Loucy (cell line): ENCODE data around the gene SIAH1.
"Not testable (repeated sequence)": the region's sequence is repeated elsewhere in the genome, so short reads cannot be mapped to it uniquely, and the experiment has no call there.

Source experiments
- H2AFZ ChIP-seq: fragments of 200-600 bp; sonication (generic); 2 replicates; pipeline ENCODE4 v1.6.0; 2016; ENCODE audit warnings: antibody characterized with exemption, mild to moderate bottlenecking, low read length, moderate library complexity
- H3F3A ChIP-seq: fragments of 200-600 bp; 2 replicates; pipeline ENCODE4 v1.6.0; 2016; ENCODE audit warnings: antibody characterized with exemption, low read depth, mild to moderate bottlenecking
- H3K27me3 ChIP-seq: fragments of 200-600 bp; sonication (generic); 2 replicates; pipeline ENCODE4 v1.6.1; 2014; ENCODE audit warnings: low read length, mild to moderate bottlenecking; ENCODE audit not compliant: insufficient read depth, poor library complexity, severe bottlenecking
- H3K36me3 ChIP-seq: fragments of 200-600 bp; sonication (generic); 2 replicates; pipeline ENCODE4 v1.6.1; 2016; ENCODE audit warnings: low read length; ENCODE audit not compliant: insufficient read depth
- H3K4me1 ChIP-seq: fragments of 200-600 bp; sonication (generic); 2 replicates; pipeline ENCODE4 v1.5.1; 2014; ENCODE audit warnings: low read length, mild to moderate bottlenecking; ENCODE audit not compliant: insufficient read depth, poor library complexity, severe bottlenecking
- H3K4me2 ChIP-seq: fragments of 200-600 bp; sonication (generic); 2 replicates; pipeline ENCODE4 v1.6.0; 2014; ENCODE audit warnings: antibody characterized with exemption, low read length, low read depth, mild to moderate bottlenecking; ENCODE audit not compliant: poor library complexity, severe bottlenecking
- H3K4me3 ChIP-seq: fragments of 200-600 bp; sonication (generic); 2 replicates; pipeline ENCODE4 v1.5.1; 2014; ENCODE audit warnings: low read length, mild to moderate bottlenecking, mixed read lengths; ENCODE audit not compliant: poor library complexity, severe bottlenecking
- H3K79me2 ChIP-seq: fragments of 200-600 bp; sonication (generic); 2 replicates; pipeline ENCODE4 v1.6.1; 2014; ENCODE audit warnings: low read length; ENCODE audit not compliant: insufficient read depth
- H3K9ac ChIP-seq: fragments of 200-600 bp; sonication (generic); 2 replicates; pipeline ENCODE4 v1.6.0; 2014; ENCODE audit warnings: mild to moderate bottlenecking, low read depth, low read length, moderate library complexity; ENCODE audit not compliant: poor library complexity, severe bottlenecking
- H3K9me2 ChIP-seq: fragments of 200-600 bp; sonication (generic); replicated peaks from 2 replicates; pipeline ENCODE4 v1.6.1; 2016; ENCODE audit warnings: low read depth, low read length, mixed read lengths
- H3K9me3 ChIP-seq: fragments of 200-600 bp; sonication (generic); 2 replicates; pipeline ENCODE4 v1.6.1; 2014; ENCODE audit warnings: mild to moderate bottlenecking, antibody characterized with exemption, low read length, low read depth; ENCODE audit not compliant: insufficient read depth
- H4K20me1 ChIP-seq: fragments of 200-600 bp; sonication (generic); 2 replicates; pipeline ENCODE4 v1.6.0; 2014; ENCODE audit warnings: antibody characterized with exemption, low read length, mild to moderate bottlenecking; ENCODE audit not compliant: insufficient read depth, poor library complexity, severe bottlenecking
- CTCF ChIP-seq: fragments of 200-600 bp; sonication (generic); conservative IDR thresholded peaks from 2 replicates; pipeline ENCODE4 v1.5.1; 2014; ENCODE audit warnings: mild to moderate bottlenecking, antibody characterized with exemption, low read length
- EZH2phosphoT487 ChIP-seq: fragments of 200-600 bp; IDR thresholded peaks from 2 replicates; pipeline ENCODE4 v1.6.1; 2018; ENCODE audit warnings: antibody characterized with exemption, mild to moderate bottlenecking, moderate library complexity, borderline replicate concordance

The SIAH1 gene

GRCh38 chr16:48381201-48381600, 4.0 kb downstream of the SIAH1 start:
- Histone ChIP-seq H3K9me2 (no peaks in the 10 kb centered on the region), H3K9me3 (no peaks in the 10 kb centered on the region), H3K4me3 (peak overlapping the region; percentile 89), H4K20me1 (peaks cover 81% of the 10 kb centered on the region), H3K9ac (no peak overlapping the region), H3F3A (no peaks in the 10 kb centered on the region), H3K79me2 (peaks cover 87% of the 10 kb centered on the region), H3K27me3 (no peaks in the 10 kb centered on the region), H2AFZ (no peak overlapping the region), H3K36me3 (no peaks in the 10 kb centered on the region), H3K4me1 (peaks cover 57% of the 10 kb centered on the region), H3K4me2 (peak overlapping the region; percentile 80)
- TF ChIP-seq CTCF (no peak), EZH2phosphoT487 (no peak)

- H3F3A ChIP-seq, result no peaks in the 10 kb centered on the region
- peaks cover 98% of the 10 kb centered on the region for H4K20me1 ChIP-seq
- no peaks in the 10 kb centered on the region for H3K9me3 ChIP-seq
- H3K9ac ChIP-seq, result no peak overlapping the region
- H2AFZ ChIP-seq, result no peak overlapping the region
- no peak for TF ChIP-seq EZH2phosphoT487
- no peak for TF ChIP-seq CTCF
- H3K4me3 ChIP-seq, result peak overlapping the region; percentile 50
- H3K79me2 ChIP-seq, result peaks cover 98% of the 10 kb centered on the region
- H3K4me2 ChIP-seq, result peak overlapping the region; percentile 80
- no peaks in the 10 kb centered on the region for H3K27me3 ChIP-seq
- H3K4me1 ChIP-seq, result peaks cover 66% of the 10 kb centered on the region
- no peaks in the 10 kb centered on the region for H3K9me2 ChIP-seq
- no peaks in the 10 kb centered on the region for H3K36me3 ChIP-seq
Observed at GRCh38 chr16:48378836-48379235, 6.4 kb downstream of the SIAH1 start.

- peaks cover 62% of the 10 kb centered on the region for H3K4me1 ChIP-seq
- peaks cover 98% of the 10 kb centered on the region for H3K79me2 ChIP-seq
- H3K27me3 ChIP-seq, result no peaks in the 10 kb centered on the region
- no peaks in the 10 kb centered on the region for H3K9me2 ChIP-seq
- no peaks in the 10 kb centered on the region for H3K36me3 ChIP-seq
- H3K9me3 ChIP-seq, result no peaks in the 10 kb centered on the region
- H3K9ac ChIP-seq, result no peak overlapping the region
- TF ChIP-seq CTCF (no peak), EZH2phosphoT487 (no peak)
- H4K20me1 ChIP-seq, result peaks cover 98% of the 10 kb centered on the region
- peak overlapping the region; percentile 80 for H3K4me2 ChIP-seq
- H3F3A ChIP-seq, result no peaks in the 10 kb centered on the region
- peak overlapping the region; percentile 50 for H3K4me3 ChIP-seq
- no peak overlapping the region for H2AFZ ChIP-seq
Observed at GRCh38 chr16:48378276-48378675, 6.9 kb downstream of the SIAH1 start.

GRCh38 chr16:48377301-48377700, 7.9 kb downstream of the SIAH1 start:
- H3K9me3 ChIP-seq, H3K9ac ChIP-seq, H3K9me2 ChIP-seq, H2AFZ ChIP-seq, H3K36me3 ChIP-seq, H3F3A ChIP-seq, H3K27me3 ChIP-seq: not testable (repeated sequence)
- Histone ChIP-seq H4K20me1 (peaks cover 98% of the 10 kb centered on the region), H3K79me2 (peaks cover 98% of the 10 kb centered on the region), H3K4me1 (peaks cover 61% of the 10 kb centered on the region), H3K4me3 (peak overlapping the region; percentile 5), H3K4me2 (peak overlapping the region; percentile 45)
